ENCODE results near the gene ZNF148.

Gene ZNF148

GRCh38 chr3:125238759-125239158, 136.4 kb downstream of the ZNF148 start:
- H3K79me2 ChIP-seq (ENCODE audit: low read length): no peaks in the 10 kb centered on the region
- no peaks in the 10 kb centered on the region for H3K9me3 ChIP-seq (replicated peaks; ENCODE audit: insufficient read depth, low read length)
- H3K27me3 ChIP-seq (replicated peaks; ENCODE audit: insufficient read depth, low read length): no peaks in the 10 kb centered on the region
- H3K4me1 ChIP-seq (ENCODE audit: low read length): no peaks in the 10 kb centered on the region
- no peak overlapping the region for H3K4me3 ChIP-seq (ENCODE audit: low read length)
- no peak overlapping the region for H3K27ac ChIP-seq (ENCODE audit: low read length)
- H3F3A ChIP-seq (ENCODE audit: insufficient read depth, low read length): no peaks in the 10 kb centered on the region
- H3K4me2 ChIP-seq (ENCODE audit: low read depth, low read length): no peak overlapping the region
- DNase-seq: no peak
- H4K20me1 ChIP-seq (ENCODE audit: insufficient read depth, low read length): no peaks in the 10 kb centered on the region
- no peaks in the 10 kb centered on the region for H3K9me2 ChIP-seq (replicated peaks; ENCODE audit: insufficient read depth, low read length)
- H3K9ac ChIP-seq (ENCODE audit: low read length): no peak overlapping the region
- no peaks in the 10 kb centered on the region for H3K36me3 ChIP-seq (replicated peaks; ENCODE audit: insufficient read depth, low read length)
- TF ChIP-seq EZH2phosphoT487 (IDR thresholded peaks at IDR 0.05; ENCODE audit: low read length): no peak
- no peak for TF ChIP-seq EZH2 (optimal IDR thresholded peaks at IDR 0.05; ENCODE audit: low read depth, low read length)
- TF ChIP-seq CTCF (IDR thresholded peaks at IDR 0.05; ENCODE audit: low read length): no peak
- H2AFZ ChIP-seq (ENCODE audit: low read length): no peak overlapping the region

- H3K36me3 ChIP-seq (replicated peaks; ENCODE audit: insufficient read depth, low read length): no peaks in the 10 kb centered on the region
- H4K20me1 ChIP-seq (ENCODE audit: insufficient read depth, low read length): no peaks in the 10 kb centered on the region
- H3K9me2 ChIP-seq (replicated peaks; ENCODE audit: insufficient read depth, low read length): no peaks in the 10 kb centered on the region
- no peak overlapping the region for H2AFZ ChIP-seq (ENCODE audit: low read length)
- H3K9me3 ChIP-seq (replicated peaks; ENCODE audit: insufficient read depth, low read length): no peaks in the 10 kb centered on the region
- H3K4me2 ChIP-seq (ENCODE audit: low read depth, low read length): no peak overlapping the region
- TF ChIP-seq EZH2phosphoT487 (IDR thresholded peaks at IDR 0.05; ENCODE audit: low read length) (no peak), CTCF (IDR thresholded peaks at IDR 0.05; ENCODE audit: low read length) (no peak), EZH2 (optimal IDR thresholded peaks at IDR 0.05; ENCODE audit: low read depth, low read length) (no peak)
- H3K27ac ChIP-seq (ENCODE audit: low read length): no peak overlapping the region
- DNase-seq: no peak
- H3K9ac ChIP-seq (ENCODE audit: low read length): no peak overlapping the region
- H3K4me1 ChIP-seq (ENCODE audit: low read length): no peaks in the 10 kb centered on the region
- no peaks in the 10 kb centered on the region for H3F3A ChIP-seq (ENCODE audit: insufficient read depth, low read length)
- H3K27me3 ChIP-seq (replicated peaks; ENCODE audit: insufficient read depth, low read length): no peaks in the 10 kb centered on the region
- no peaks in the 10 kb centered on the region for H3K79me2 ChIP-seq (ENCODE audit: low read length)
- no peak overlapping the region for H3K4me3 ChIP-seq (ENCODE audit: low read length)
Observed at GRCh38 chr3:125236331-125236903, 138.7 kb downstream of the ZNF148 start.

- H3F3A ChIP-seq (ENCODE audit: insufficient read depth, low read length): no peaks in the 10 kb centered on the region
- DNase-seq: no peak
- H3K9ac ChIP-seq (ENCODE audit: low read length): no peak overlapping the region
- no peaks in the 10 kb centered on the region for H3K27me3 ChIP-seq (replicated peaks; ENCODE audit: insufficient read depth, low read length)
- no peaks in the 10 kb centered on the region for H3K36me3 ChIP-seq (replicated peaks; ENCODE audit: insufficient read depth, low read length)
- no peak overlapping the region for H3K27ac ChIP-seq (ENCODE audit: low read length)
- no peaks in the 10 kb centered on the region for H4K20me1 ChIP-seq (ENCODE audit: insufficient read depth, low read length)
- no peak overlapping the region for H2AFZ ChIP-seq (ENCODE audit: low read length)
- no peak overlapping the region for H3K4me2 ChIP-seq (ENCODE audit: low read depth, low read length)
- H3K9me3 ChIP-seq (replicated peaks; ENCODE audit: insufficient read depth, low read length): no peaks in the 10 kb centered on the region
- no peaks in the 10 kb centered on the region for H3K4me1 ChIP-seq (ENCODE audit: low read length)
- H3K4me3 ChIP-seq (ENCODE audit: low read length): no peak overlapping the region
- H3K79me2 ChIP-seq (ENCODE audit: low read length): no peaks in the 10 kb centered on the region
- H3K9me2 ChIP-seq (replicated peaks; ENCODE audit: insufficient read depth, low read length): no peaks in the 10 kb centered on the region
- TF ChIP-seq EZH2phosphoT487 (IDR thresholded peaks at IDR 0.05; ENCODE audit: low read length) (no peak), EZH2 (optimal IDR thresholded peaks at IDR 0.05; ENCODE audit: low read depth, low read length) (no peak), CTCF (IDR thresholded peaks at IDR 0.05; ENCODE audit: low read length) (no peak)
Observed at GRCh38 chr3:125234831-125235230, 140.3 kb downstream of the ZNF148 start.
